NCI-H2029 (cell line): Measurements from ENCODE around the gene KLC1.

Experiments used
- DNase-seq: peaks from one replicate; lab custom pipeline; 2025; lab: John Stamatoyannopoulos, UW

The KLC1 gene

GRCh38 chr14:103721334-103722120 lies 92.5 kb downstream of the KLC1 start:
- no peak for DNase-seq

GRCh38 chr14:103723748-103724081 lies 94.7 kb downstream of the KLC1 start:
- no peak for DNase-seq

GRCh38 chr14:103724116-103724515 lies 95.1 kb downstream of the KLC1 start:
- no peak for DNase-seq

- no peak for DNase-seq
These were observed 96.1 kb downstream of the KLC1 start for GRCh38 chr14:103725001-103725682.

- no peak for DNase-seq
These were observed 96.9 kb downstream of the KLC1 start for GRCh38 chr14:103725739-103726395.

GRCh38 chr14:103726474-103726873 lies 97.5 kb downstream of the KLC1 start:
- no peak for DNase-seq

GRCh38 chr14:103727313-103727980 lies 98.4 kb downstream of the KLC1 start:
- no peak for DNase-seq

GRCh38 chr14:103728141-103728540 lies 99.1 kb downstream of the KLC1 start:
- no peak for DNase-seq

- DNase-seq = peak; percentile 11
These were observed 99.7 kb downstream of the KLC1 start for GRCh38 chr14:103728721-103729120.

GRCh38 chr14:103729496-103730448 lies 100.8 kb downstream of the KLC1 start:
- DNase-seq = no peak

GRCh38 chr14:103730490-103731035 lies 101.6 kb downstream of the KLC1 start:
- no peak for DNase-seq

GRCh38 chr14:103731481-103731880 lies 102.5 kb downstream of the KLC1 start:
- DNase-seq = no peak

GRCh38 chr14:103731916-103732867 lies 103.2 kb downstream of the KLC1 start:
- DNase-seq = no peak

GRCh38 chr14:103732868-103733620 lies 104.0 kb downstream of the KLC1 start:
- DNase-seq = no peak

GRCh38 chr14:103733651-103734050 lies 104.6 kb downstream of the KLC1 start:
- no peak for DNase-seq

- no peak for DNase-seq
These were observed 105.3 kb downstream of the KLC1 start for GRCh38 chr14:103734081-103734888.

GRCh38 chr14:103735022-103735421 lies 106.0 kb downstream of the KLC1 start:
- DNase-seq = no peak

GRCh38 chr14:103735439-103735814 lies 106.4 kb downstream of the KLC1 start:
- DNase-seq = no peak
